GM12891 (cell line): Measurements from ENCODE around the gene STARD5.

ENCODE experiments used
- POLR2A ChIP-seq: IDR thresholded peaks from 2 replicates; pipeline ENCODE4 v1.6.1; 2011; ENCODE audit warnings: low read depth, low read length, control low read depth
- POLR2AphosphoS5 ChIP-seq: IDR thresholded peaks from 2 replicates; pipeline ENCODE4 v1.6.1; 2011; ENCODE audit warnings: low read depth, low read length, control low read depth
- POU2F2 ChIP-seq: IDR thresholded peaks from 2 replicates; pipeline ENCODE4 v1.6.1; 2011; ENCODE audit warnings: low read depth, mild to moderate bottlenecking, control low read depth, low read length, moderate library complexity

DNA sequence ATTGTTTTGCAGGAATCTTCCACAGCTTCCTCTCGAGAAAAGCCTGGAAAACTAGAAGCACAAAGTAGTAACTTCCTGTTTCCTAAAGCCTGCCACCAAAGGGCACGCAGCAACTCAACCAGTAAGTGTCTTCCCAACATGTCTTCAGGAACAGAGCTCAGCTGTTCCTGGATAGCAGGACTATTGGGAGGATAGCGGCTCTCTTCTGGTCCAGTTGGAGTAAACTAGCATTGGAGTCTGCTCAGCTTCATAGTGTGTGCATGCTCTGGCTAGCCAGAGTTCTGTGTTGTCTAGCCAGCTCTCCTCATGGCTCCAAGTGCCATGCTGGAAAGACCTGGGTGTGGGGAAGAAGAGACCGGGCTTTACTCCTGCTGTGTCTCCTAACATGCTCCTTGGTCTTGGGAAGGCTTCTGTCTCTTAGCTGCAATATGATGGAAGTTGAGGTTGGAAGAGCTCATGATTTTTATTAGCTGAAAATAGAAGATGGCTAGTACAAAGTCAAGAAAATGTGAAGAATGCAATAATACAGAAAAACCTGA lies 64.1 kb downstream of the STARD5 start:
- no peak for TF ChIP-seq POLR2AphosphoS5
- no peak for TF ChIP-seq POLR2A
- no peak for TF ChIP-seq POU2F2
